Measurements from ENCODE around the gene STX8.

Gene STX8

DNA sequence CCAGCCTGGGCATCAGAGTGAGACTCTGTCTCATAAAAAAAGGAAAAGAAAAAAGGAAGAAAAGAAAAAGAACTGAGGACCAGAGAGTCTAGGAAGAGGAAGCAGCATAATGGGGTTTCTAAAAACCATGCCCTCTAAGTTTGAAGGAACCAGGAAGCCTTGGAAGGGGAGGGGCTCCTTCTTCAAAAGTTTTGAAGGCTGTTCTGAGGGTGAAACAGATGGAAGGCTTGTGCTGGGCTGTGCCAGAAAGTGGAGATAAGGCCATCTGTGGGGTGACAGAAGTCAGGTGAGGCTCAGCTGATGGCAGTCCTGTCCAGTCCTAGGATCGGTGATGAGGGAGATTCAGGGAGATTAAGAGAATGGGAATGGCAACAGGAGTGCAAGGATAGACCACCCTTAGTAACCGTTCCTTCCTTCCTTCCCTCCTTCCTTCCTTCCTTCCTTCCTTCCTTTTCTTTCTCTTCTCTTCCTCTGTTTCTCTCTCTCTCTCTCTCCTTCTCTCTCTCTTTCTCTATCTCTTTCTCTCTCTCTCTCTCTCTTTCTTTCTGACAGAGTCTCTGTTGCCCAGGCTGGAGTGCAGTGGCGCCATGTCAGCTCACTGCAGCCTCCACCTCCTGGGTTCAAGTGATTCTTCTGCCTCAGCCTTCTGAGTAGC lies 371.7 kb downstream of the STX8 start:
- no peak for DNase-seq

DNA sequence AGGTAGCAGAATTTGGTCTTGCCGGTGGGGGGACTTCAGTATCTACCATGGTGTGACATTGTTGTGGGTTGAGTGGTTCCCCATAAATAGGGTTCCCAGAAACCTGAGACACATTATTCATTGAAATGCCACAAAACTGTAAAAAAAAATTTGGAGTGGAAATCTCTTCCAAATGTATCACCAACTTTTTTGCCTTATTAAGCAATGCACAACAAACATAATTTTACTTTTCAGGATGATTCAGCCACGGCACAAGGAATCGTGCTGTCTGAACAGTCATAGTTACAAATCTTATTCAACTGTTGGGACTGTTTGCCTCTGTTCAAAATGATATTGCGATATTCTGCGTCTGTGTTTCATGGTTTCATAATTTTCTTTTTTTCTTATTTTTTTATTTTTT lies 373.1 kb downstream of the STX8 start:
- DNase-seq, result no peak

DNA sequence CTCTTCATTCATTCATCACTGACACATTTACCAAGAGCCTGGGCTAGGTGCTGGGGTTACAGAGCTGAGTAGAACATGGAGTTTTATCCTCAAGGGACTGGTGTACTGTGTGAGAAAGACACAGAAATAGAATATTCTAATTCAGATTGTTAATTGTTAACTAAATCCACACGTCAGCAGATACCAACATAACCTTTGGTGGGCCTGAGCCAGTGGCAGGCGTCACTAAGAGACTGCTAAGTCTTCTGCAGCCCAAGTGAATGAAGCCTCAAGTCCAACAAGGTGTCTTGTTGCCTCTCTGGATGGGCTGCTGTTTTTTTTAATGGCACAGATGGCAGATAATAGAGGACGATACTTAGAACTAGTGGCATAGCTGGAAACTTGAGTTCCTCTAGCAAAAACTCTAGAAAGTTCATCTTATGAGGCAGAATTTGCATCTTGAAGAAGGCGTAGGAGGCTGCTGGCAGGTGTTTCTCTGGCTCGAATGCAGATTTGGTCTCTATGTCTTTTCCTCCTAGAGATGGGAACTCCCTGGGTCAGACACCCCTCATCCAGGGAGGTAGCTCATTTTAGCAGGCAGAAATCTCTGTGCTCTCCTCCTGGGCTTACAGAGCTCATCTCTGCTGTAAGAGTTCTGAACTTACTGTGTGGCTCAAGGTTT lies 374.8 kb downstream of the STX8 start:
- no peak for DNase-seq

Data from NCI-H1436 (cell line).